Upper lobe of right lung (tissue), 1 donor: ENCODE data around the gene LRRC8E. TPM values are rescaled to one million over a fixed set of nuclear protein-coding genes. Genes with fewer than 3 reads are reported as not detected.

Source experiments
- ATAC-seq: fragments of 200-7000 bp; cut with Tn5 transposase; one replicate; pipeline ENCODE4 v1.9.1; 2020; ENCODE audit warnings: mild to moderate bottlenecking, moderate library complexity
- DNase-seq: peaks from one replicate; pipeline ENCODE4 v3.0.0-alpha.2; 2020
- H3K27ac ChIP-seq: fragments of 200-600 bp; one replicate; pipeline ENCODE4 v1.8.0; 2022
- H3K27me3 ChIP-seq: fragments of 200-600 bp; one replicate; pipeline ENCODE4 v1.8.0; 2022; ENCODE audit warnings: mild to moderate bottlenecking
- H3K36me3 ChIP-seq: fragments of 200-600 bp; one replicate; pipeline ENCODE4 v1.8.0; 2022
- H3K4me1 ChIP-seq: fragments of 200-600 bp; one replicate; pipeline ENCODE4 v1.8.0; 2022
- H3K4me3 ChIP-seq: fragments of 200-600 bp; one replicate; pipeline ENCODE4 v1.8.0; 2022; ENCODE audit warnings: mild to moderate bottlenecking
- H3K9me3 ChIP-seq: fragments of 200-600 bp; one replicate; pipeline ENCODE4 v1.8.0; 2022
- CTCF ChIP-seq: fragments of 200-600 bp; IDR thresholded peaks from one replicate; pipeline ENCODE4 v1.8.0; 2022; ENCODE audit warnings: antibody characterized with exemption
- intact Hi-C: fragments of 100-400 bp; cut with DNase I; formaldehyde crosslinking; loops from one replicate; pipeline ENCODE4 v1.11.0; 2022
- total RNA-seq: library from RNA; stranded (reverse); fragmentation: NEBNext Ultra II Directional; extraction: Animal tissue kit (Norgen Biotek cat#: 25700); gene quantifications from one replicate; pipeline ENCODE4 v1.2.1, GENCODE V29; 2021
- donor health status: DM: no; HTN: yes; CAD: no; lungs with severe emphysema.

Gene LRRC8E
- total RNA-seq, 1 donor from 2014 or later = 11.0 TPM

- H3K9me3 ChIP-seq = no peaks in the 10 kb centered on the region
- ATAC-seq (no peak), DNase-seq (no peak)
- H3K27ac ChIP-seq = no peak overlapping the region
- peaks cover 30% of the 10 kb centered on the region for H3K27me3 ChIP-seq
- no peaks in the 10 kb centered on the region for H3K36me3 ChIP-seq
- intact Hi-C loops = no loop called here
- TF ChIP-seq CTCF = no peak
- peaks cover 4% of the 10 kb centered on the region for H3K4me1 ChIP-seq
- peak overlapping the region; percentile 42 for H3K4me3 ChIP-seq
These were observed 13.4 kb upstream of the LRRC8E start for GRCh38 chr19:7874897-7875273.

GRCh38 chr19:7877249-7877836 is 11.0 kb upstream of the LRRC8E start:
- intact Hi-C loops = no loop called here
- no peaks in the 10 kb centered on the region for H3K9me3 ChIP-seq
- no peak overlapping the region for H3K4me3 ChIP-seq
- no peaks in the 10 kb centered on the region for H3K36me3 ChIP-seq
- H3K27me3 ChIP-seq = peaks cover 26% of the 10 kb centered on the region
- TF ChIP-seq CTCF = no peak
- ATAC-seq (no peak), DNase-seq (no peak)
- peaks cover 3% of the 10 kb centered on the region for H3K4me1 ChIP-seq
- no peak overlapping the region for H3K27ac ChIP-seq

- ATAC-seq = no peak
- intact Hi-C loops = no loop called here
- DNase-seq = no peak
- no peaks in the 10 kb centered on the region for H3K9me3 ChIP-seq
- no peak overlapping the region for H3K27ac ChIP-seq
- no peaks in the 10 kb centered on the region for H3K36me3 ChIP-seq
- H3K27me3 ChIP-seq = peaks cover 13% of the 10 kb centered on the region
- no peak overlapping the region for H3K4me3 ChIP-seq
- no peak for TF ChIP-seq CTCF
- H3K4me1 ChIP-seq = peaks cover 3% of the 10 kb centered on the region
These were observed 9.1 kb upstream of the LRRC8E start for GRCh38 chr19:7879111-7879807.

- peaks cover 7% of the 10 kb centered on the region for H3K27me3 ChIP-seq
- no peaks in the 10 kb centered on the region for H3K36me3 ChIP-seq
- H3K4me3 ChIP-seq = no peak overlapping the region
- TF ChIP-seq CTCF = no peak
- DNase-seq (no peak), ATAC-seq (no peak)
- no peaks in the 10 kb centered on the region for H3K9me3 ChIP-seq
- no peaks in the 10 kb centered on the region for H3K4me1 ChIP-seq
- H3K27ac ChIP-seq = no peak overlapping the region
- intact Hi-C loops = no loop called here
These were observed 8.5 kb upstream of the LRRC8E start for GRCh38 chr19:7879836-7880235.

GRCh38 chr19:7881910-7882309 is 6.4 kb upstream of the LRRC8E start:
- Histone ChIP-seq H3K36me3 (no peaks in the 10 kb centered on the region), H3K4me1 (no peaks in the 10 kb centered on the region), H3K9me3 (no peaks in the 10 kb centered on the region), H3K4me3 (no peak overlapping the region), H3K27me3 (no peaks in the 10 kb centered on the region), H3K27ac (no peak overlapping the region)
- ATAC-seq (no peak), DNase-seq (no peak)
- intact Hi-C loops = no loop called here
- no peak for TF ChIP-seq CTCF
